Neural crest cell (in vitro differentiated cells): ENCODE results near the gene PYGB. TPM values are rescaled to one million over a fixed set of nuclear protein-coding genes. Genes with fewer than 3 reads are reported as not detected.
A peak's percentile ranks its signal among the peaks of the same experiment; 100 is the strongest.

ENCODE experiments used
- DNase-seq: peaks from one replicate; pipeline ENCODE4 v3.0.0; 2021; ENCODE audit warnings: low read depth, mixed read lengths, low spot score
- H3K27ac Mint-ChIP-seq: one replicate; pipeline ENCODE4 v1.8.0; 2021; ENCODE audit warnings: mild to moderate bottlenecking, mixed read lengths; ENCODE audit not compliant: unreplicated experiment
- H3K27me3 Mint-ChIP-seq: 2 replicates; pipeline ENCODE4 v1.8.0; 2021; ENCODE audit warnings: low read depth, mild to moderate bottlenecking, mixed read lengths
- H3K36me3 Mint-ChIP-seq: 2 replicates; pipeline ENCODE4 v1.8.0; 2021; ENCODE audit warnings: low read depth, mild to moderate bottlenecking, mixed read lengths
- H3K4me1 Mint-ChIP-seq: 2 replicates; pipeline ENCODE4 v1.8.0; 2021; ENCODE audit warnings: mixed read lengths
- H3K4me3 Mint-ChIP-seq: one replicate; pipeline ENCODE4 v1.8.0; 2021; ENCODE audit warnings: mild to moderate bottlenecking, mixed read lengths
- H3K9me3 Mint-ChIP-seq: 2 replicates; pipeline ENCODE4 v1.8.0; 2021; ENCODE audit warnings: mixed read lengths
- total RNA-seq: library from RNA; stranded (reverse); gene quantifications from 2 replicates; pipeline ENCODE4 v1.2.1, GENCODE V29; 2021
- TF ChIP-seq, protein P1 (sequence below): fragments of 200-600 bp; sonication (generic); conservative IDR thresholded peaks from 2 replicates; pipeline ENCODE4 v1.5.0; 2021; ENCODE audit warnings: antibody characterized with exemption, mild to moderate bottlenecking

Gene PYGB
- total RNA-seq, 1 donor from 2014 or later = 77.1 TPM

DNA sequence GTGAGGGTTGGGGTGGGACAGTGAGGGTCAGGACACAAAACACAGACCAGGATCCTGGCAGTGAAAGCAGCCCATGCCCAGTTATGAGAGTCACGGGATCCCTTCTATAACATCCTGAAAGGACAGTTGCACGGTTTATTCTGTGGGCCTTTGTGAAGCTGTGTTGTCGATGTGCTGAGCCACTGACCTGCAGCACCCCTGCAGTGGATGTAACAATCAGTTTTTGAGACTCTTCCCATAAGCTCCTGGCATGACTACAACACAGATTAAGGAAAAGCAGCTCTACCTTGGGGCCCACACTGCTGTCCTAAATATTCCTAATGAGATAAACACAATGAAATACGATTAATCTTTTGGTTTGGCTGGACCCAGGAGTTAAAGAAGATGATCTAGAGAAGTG is 3.7 kb downstream of the PYGB start:
- no peaks in the 10 kb centered on the region for H3K36me3 Mint-ChIP-seq
- TF ChIP-seq, protein P1, sequence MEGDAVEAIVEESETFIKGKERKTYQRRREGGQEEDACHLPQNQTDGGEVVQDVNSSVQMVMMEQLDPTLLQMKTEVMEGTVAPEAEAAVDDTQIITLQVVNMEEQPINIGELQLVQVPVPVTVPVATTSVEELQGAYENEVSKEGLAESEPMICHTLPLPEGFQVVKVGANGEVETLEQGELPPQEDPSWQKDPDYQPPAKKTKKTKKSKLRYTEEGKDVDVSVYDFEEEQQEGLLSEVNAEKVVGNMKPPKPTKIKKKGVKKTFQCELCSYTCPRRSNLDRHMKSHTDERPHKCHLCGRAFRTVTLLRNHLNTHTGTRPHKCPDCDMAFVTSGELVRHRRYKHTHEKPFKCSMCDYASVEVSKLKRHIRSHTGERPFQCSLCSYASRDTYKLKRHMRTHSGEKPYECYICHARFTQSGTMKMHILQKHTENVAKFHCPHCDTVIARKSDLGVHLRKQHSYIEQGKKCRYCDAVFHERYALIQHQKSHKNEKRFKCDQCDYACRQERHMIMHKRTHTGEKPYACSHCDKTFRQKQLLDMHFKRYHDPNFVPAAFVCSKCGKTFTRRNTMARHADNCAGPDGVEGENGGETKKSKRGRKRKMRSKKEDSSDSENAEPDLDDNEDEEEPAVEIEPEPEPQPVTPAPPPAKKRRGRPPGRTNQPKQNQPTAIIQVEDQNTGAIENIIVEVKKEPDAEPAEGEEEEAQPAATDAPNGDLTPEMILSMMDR = no peak
- peak overlapping the region; percentile 43 for H3K27ac Mint-ChIP-seq
- H3K4me1 Mint-ChIP-seq = peaks cover 63% of the 10 kb centered on the region
- DNase-seq = no peak
- H3K27me3 Mint-ChIP-seq = peaks cover 6% of the 10 kb centered on the region
- peak overlapping the region; percentile 96 for H3K4me3 Mint-ChIP-seq
- no peaks in the 10 kb centered on the region for H3K9me3 Mint-ChIP-seq

DNA sequence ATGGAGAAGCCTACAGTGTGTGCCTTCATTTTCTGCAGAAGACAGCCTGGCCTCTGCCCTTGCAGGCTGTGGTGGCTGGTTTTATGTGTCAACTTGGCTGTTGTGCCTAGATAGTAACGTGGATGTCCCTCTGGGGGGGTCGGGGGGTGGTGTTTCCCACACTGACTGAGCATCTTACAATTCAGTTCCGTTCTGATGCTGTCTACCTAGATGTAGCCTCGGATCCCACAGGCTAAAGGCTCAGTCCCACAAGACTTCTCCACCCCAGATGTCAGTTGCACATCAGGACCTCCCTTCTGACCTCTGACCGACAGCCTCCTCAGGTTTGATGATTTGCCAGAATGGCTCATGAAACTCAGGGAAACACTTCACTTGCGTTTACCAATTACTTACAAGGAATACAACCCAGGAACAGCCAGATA is 4.4 kb downstream of the PYGB start:
- peak overlapping the region; percentile 75 for H3K27ac Mint-ChIP-seq

DNA sequence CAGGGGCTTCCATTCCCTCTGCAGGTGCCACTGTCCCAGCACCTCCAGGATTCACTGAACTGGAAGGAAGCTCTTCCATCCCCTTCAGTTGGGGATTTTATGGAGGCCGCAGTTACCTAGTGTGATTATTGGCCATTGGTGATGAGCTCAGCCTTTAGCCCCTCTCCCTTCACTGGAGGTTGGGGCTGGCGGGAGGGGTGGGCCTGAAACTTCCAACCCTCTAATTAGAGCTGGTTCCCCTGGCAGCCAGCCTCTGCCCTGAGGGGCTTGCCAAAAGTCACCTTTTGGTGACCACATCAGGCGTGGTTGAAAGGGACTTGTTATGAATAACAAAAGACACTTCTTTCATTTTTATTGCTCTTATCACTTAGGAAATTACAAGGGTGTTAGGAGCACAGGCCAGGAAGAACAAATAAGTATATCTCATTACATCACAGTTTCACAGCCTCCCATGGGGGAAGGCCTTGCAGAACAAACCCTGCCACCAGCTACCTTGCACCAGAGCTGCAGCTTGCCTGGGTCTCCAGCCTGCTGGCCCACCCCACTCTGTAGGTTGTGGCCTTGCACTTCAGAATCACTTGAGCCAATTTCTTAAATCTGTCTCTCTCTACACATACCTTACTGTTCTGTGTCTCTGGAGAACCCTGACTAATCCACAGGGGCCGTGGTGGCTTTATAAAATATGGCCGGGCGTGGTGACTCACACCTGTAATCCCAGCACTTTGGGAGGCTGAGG is 5.0 kb downstream of the PYGB start:
- H3K36me3 Mint-ChIP-seq = peaks cover 3% of the 10 kb centered on the region
- H3K4me3 Mint-ChIP-seq = no peak overlapping the region
- DNase-seq = no peak
- peaks cover 55% of the 10 kb centered on the region for H3K4me1 Mint-ChIP-seq
- H3K27me3 Mint-ChIP-seq = no peaks in the 10 kb centered on the region
- no peaks in the 10 kb centered on the region for H3K9me3 Mint-ChIP-seq
- TF ChIP-seq, protein P1 = no peak
- no peak overlapping the region for H3K27ac Mint-ChIP-seq

More for the DNA sequence above, 4.4 kb downstream of the PYGB start:
- DNase-seq = no peak
- H3K4me3 Mint-ChIP-seq = peak overlapping the region; percentile 96
- peaks cover 56% of the 10 kb centered on the region for H3K4me1 Mint-ChIP-seq
- no peaks in the 10 kb centered on the region for H3K9me3 Mint-ChIP-seq
- TF ChIP-seq, protein P1 = no peak
- no peaks in the 10 kb centered on the region for H3K36me3 Mint-ChIP-seq
- H3K27me3 Mint-ChIP-seq = no peaks in the 10 kb centered on the region

DNA sequence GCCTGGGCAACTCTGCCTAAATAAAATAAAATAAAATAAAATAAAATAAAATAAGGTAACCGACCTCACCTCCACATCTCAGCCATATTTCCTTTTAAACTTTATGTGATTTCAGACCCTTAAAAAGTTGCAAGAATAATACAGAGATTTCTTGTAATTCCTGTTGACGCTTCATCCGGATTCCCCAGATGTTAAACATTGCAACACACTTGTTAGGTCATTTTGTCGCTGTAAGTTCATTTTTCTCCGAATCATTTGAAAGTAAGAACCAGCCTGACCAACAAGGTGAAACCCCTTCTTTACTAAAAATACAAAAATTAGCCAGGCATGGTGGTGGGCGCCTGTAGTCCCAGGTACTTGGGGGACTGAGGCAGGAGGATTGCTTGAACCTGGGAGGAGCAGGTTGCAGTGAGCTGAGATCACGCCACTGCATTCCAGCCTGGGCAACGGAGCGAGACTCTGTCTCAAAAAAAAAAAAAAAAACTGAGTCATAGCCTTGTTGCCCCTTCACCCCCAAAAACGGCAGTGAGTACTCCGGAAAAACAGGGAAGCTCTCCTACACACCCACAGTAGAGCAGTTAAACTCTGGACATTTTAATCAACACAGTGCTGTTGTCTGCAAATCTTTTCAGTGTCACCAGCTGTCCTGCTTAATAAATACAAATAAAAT is 5.9 kb downstream of the PYGB start:
- H3K36me3 Mint-ChIP-seq = peaks cover 8% of the 10 kb centered on the region
- H3K27me3 Mint-ChIP-seq = no peaks in the 10 kb centered on the region
- peaks cover 53% of the 10 kb centered on the region for H3K4me1 Mint-ChIP-seq
- TF ChIP-seq, protein P1 = no peak
- H3K9me3 Mint-ChIP-seq = no peaks in the 10 kb centered on the region
- H3K4me3 Mint-ChIP-seq = peak overlapping the region; percentile 21
- no peak for DNase-seq
- H3K27ac Mint-ChIP-seq = no peak overlapping the region

DNA sequence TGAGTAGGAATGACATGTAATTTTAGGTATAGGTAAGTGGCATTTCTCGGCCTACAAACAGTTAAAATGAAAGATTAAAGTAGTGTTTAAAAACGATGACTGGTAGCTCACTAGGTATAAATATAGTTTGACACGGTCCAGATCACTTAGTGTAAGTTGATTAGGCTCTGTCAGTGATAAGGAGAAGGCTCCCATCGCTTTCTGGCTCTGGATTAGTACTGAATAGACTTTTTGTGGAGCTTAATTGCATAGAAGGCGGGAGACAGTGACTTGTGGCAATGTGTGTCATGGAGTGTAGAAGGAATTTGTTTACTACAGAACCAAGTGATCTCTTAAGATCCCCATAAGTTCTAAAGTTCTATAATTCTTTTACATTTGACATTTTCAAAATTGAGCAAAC is 6.7 kb downstream of the PYGB start:
- no peaks in the 10 kb centered on the region for H3K27me3 Mint-ChIP-seq
- DNase-seq = no peak
- H3K4me1 Mint-ChIP-seq = peaks cover 45% of the 10 kb centered on the region
- peak overlapping the region; percentile 4 for H3K4me3 Mint-ChIP-seq
- TF ChIP-seq, protein P1 = no peak
- no peaks in the 10 kb centered on the region for H3K9me3 Mint-ChIP-seq
- H3K27ac Mint-ChIP-seq = no peak overlapping the region
- H3K36me3 Mint-ChIP-seq = peaks cover 14% of the 10 kb centered on the region
